Measurements from ENCODE around the gene CEACAM8. TPM values are rescaled to one million over a fixed set of nuclear protein-coding genes. Genes with fewer than 3 reads are reported as not detected.

Gene CEACAM8
- total RNA-seq, 1 experiment from 2014 or later, result not detected

DNA sequence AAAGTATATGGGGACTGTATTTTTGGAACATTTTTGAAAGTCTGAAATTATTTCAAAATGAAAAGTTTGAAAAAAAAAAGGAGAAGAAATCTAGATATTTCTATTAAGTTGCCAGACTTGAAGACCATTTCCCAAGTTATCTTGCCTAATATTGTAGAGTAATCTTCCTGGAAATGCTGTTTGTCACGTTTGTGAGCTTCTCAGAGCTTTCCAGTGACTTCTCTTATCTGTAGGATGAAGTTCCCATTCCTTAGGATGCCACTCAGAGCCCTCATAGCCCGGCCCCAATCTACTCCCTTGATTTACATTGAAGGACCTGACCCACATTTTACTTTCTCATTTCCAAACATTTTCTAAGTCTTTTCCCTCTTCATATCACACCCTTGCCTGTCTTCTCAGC is 23.6 kb downstream of the CEACAM8 start:
- intact Hi-C loops (cut with micrococcal nuclease; ENCODE audit: unreplicated experiment), result no loop called here

DNA sequence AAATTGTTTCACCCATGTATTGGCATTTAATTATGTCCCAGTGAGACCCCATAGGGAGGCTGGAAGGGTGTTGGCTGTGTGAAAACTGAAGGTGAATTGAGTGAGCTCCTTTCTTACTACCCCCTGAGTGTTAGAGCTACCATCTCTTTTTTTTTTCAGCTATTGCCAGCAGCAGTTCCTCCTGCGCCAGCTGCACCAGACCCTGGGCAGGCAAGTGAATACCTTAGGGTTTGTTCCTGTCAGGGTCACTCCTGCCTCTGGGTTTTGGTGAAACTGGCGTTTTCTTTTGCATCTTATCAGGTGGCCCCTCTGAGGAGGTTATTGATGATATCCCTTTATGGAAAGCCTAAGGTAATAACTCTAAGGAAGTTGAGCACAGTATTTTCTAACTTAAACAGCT is 25.5 kb downstream of the CEACAM8 start:
- Histone ChIP-seq H3K36me3 (ENCODE audit: control insufficient read depth, insufficient read depth, low read length) (no peaks in the 10 kb centered on the region), H3K4me1 (ENCODE audit: control insufficient read depth, insufficient read depth, low read length) (no peaks in the 10 kb centered on the region), H3K27ac (ENCODE audit: low read length) (no peak overlapping the region), H3K4me3 (ENCODE audit: low read depth in 2 of 2, low read length in 2 of 2) (no peak overlapping the region), H3K9me3 (ENCODE audit: control insufficient read depth, insufficient read depth, low read depth, low read length) (no peaks in the 10 kb centered on the region), H3K27me3 (ENCODE audit: control insufficient read depth, insufficient read depth, low read length) (no peaks in the 10 kb centered on the region; the same call in 1 of the 2 replicates)
- in situ Hi-C loops (cut with HindIII; ENCODE audit: low pct_unique_long_range_greater_than_20kb, low sequenced_read_pairs) (no loop called here), intact Hi-C loops (cut with micrococcal nuclease; ENCODE audit: unreplicated experiment) (no loop called here)
- DNase-seq (ENCODE audit: low read depth, low spot score) (no peak), ATAC-seq (no peak)
- no TSS peak for BruUV-seq (replicated peaks)
- CTCF ChIA-PET, result no interaction called here
- POLR2A ChIA-PET, result no interaction called here
- TF ChIP-seq TCF7L2 (IDR thresholded peaks at IDR 0.05; ENCODE audit: low read depth, low read length), result no peak

More for the DNA sequence above, 23.6 kb downstream of the CEACAM8 start:
- ATAC-seq, result no peak
- H3K36me3 ChIP-seq (ENCODE audit: control insufficient read depth, insufficient read depth, low read length), result no peaks in the 10 kb centered on the region
- DNase-seq (ENCODE audit: low read depth, low spot score), result no peak
- ChIA-PET CTCF (no interaction called here), POLR2A (no interaction called here)
- in situ Hi-C loops (cut with HindIII; ENCODE audit: low pct_unique_long_range_greater_than_20kb, low sequenced_read_pairs), result no loop called here
- no peaks in the 10 kb centered on the region for H3K9me3 ChIP-seq (ENCODE audit: control insufficient read depth, insufficient read depth, low read depth, low read length)
- BruUV-seq (replicated peaks), result no TSS peak
- no peak overlapping the region for H3K4me3 ChIP-seq (ENCODE audit: low read depth in 2 of 2, low read length in 2 of 2)
- no peak overlapping the region for H3K27ac ChIP-seq (ENCODE audit: low read length)
- no peaks in the 10 kb centered on the region; the same call in 1 of the 2 replicates for H3K27me3 ChIP-seq (ENCODE audit: control insufficient read depth, insufficient read depth, low read length)
- no peaks in the 10 kb centered on the region for H3K4me1 ChIP-seq (ENCODE audit: control insufficient read depth, insufficient read depth, low read length)
- TF ChIP-seq, protein P1, sequence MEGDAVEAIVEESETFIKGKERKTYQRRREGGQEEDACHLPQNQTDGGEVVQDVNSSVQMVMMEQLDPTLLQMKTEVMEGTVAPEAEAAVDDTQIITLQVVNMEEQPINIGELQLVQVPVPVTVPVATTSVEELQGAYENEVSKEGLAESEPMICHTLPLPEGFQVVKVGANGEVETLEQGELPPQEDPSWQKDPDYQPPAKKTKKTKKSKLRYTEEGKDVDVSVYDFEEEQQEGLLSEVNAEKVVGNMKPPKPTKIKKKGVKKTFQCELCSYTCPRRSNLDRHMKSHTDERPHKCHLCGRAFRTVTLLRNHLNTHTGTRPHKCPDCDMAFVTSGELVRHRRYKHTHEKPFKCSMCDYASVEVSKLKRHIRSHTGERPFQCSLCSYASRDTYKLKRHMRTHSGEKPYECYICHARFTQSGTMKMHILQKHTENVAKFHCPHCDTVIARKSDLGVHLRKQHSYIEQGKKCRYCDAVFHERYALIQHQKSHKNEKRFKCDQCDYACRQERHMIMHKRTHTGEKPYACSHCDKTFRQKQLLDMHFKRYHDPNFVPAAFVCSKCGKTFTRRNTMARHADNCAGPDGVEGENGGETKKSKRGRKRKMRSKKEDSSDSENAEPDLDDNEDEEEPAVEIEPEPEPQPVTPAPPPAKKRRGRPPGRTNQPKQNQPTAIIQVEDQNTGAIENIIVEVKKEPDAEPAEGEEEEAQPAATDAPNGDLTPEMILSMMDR (IDR thresholded peaks at IDR 0.05), result no peak
- TF ChIP-seq SIN3A (IDR thresholded peaks at IDR 0.05; ENCODE audit: borderline replicate concordance, insufficient read depth, low read depth, low read length), result no peak
- TF ChIP-seq POLR2AphosphoS5 (IDR thresholded peaks at IDR 0.05; ENCODE audit: low read depth, low read length), result no peak
- TF ChIP-seq TCF7L2 (IDR thresholded peaks at IDR 0.05; ENCODE audit: low read depth, low read length), result no peak
- TF ChIP-seq, protein P2, sequence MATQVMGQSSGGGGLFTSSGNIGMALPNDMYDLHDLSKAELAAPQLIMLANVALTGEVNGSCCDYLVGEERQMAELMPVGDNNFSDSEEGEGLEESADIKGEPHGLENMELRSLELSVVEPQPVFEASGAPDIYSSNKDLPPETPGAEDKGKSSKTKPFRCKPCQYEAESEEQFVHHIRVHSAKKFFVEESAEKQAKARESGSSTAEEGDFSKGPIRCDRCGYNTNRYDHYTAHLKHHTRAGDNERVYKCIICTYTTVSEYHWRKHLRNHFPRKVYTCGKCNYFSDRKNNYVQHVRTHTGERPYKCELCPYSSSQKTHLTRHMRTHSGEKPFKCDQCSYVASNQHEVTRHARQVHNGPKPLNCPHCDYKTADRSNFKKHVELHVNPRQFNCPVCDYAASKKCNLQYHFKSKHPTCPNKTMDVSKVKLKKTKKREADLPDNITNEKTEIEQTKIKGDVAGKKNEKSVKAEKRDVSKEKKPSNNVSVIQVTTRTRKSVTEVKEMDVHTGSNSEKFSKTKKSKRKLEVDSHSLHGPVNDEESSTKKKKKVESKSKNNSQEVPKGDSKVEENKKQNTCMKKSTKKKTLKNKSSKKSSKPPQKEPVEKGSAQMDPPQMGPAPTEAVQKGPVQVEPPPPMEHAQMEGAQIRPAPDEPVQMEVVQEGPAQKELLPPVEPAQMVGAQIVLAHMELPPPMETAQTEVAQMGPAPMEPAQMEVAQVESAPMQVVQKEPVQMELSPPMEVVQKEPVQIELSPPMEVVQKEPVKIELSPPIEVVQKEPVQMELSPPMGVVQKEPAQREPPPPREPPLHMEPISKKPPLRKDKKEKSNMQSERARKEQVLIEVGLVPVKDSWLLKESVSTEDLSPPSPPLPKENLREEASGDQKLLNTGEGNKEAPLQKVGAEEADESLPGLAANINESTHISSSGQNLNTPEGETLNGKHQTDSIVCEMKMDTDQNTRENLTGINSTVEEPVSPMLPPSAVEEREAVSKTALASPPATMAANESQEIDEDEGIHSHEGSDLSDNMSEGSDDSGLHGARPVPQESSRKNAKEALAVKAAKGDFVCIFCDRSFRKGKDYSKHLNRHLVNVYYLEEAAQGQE (IDR thresholded peaks at IDR 0.05; ENCODE audit: insufficient read depth in 1 of 2, low read depth in 2 of 2, low read length in 1 of 2), result no peak

DNA sequence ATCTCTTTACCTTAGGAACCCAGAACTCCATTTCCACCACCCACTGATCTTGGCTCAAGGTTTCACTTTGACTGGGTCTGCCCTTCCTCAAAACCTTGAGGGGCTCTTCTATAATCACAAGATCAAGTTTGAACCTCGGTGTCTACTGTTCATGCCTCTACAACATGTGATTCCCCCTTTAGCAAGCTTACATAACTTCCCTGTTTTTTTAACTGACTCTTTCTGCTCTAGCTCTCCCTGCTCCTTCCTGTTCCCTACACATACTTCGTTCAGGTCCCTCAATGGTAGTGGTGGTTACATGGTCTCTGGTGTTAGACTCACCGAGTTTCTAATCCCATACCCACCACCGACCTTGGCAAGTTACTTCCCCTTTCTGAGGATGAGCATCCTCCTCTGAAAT is 26.7 kb downstream of the CEACAM8 start:
- BruUV-seq (replicated peaks), result no TSS peak
- ATAC-seq, result no peak
- no peak for DNase-seq (ENCODE audit: low read depth, low spot score)
- no peak overlapping the region for H3K27ac ChIP-seq (ENCODE audit: low read length)
- CTCF ChIA-PET, result no interaction called here
- no peaks in the 10 kb centered on the region for H3K36me3 ChIP-seq (ENCODE audit: control insufficient read depth, insufficient read depth, low read length)
- no peaks in the 10 kb centered on the region for H3K4me1 ChIP-seq (ENCODE audit: control insufficient read depth, insufficient read depth, low read length)
- H3K27me3 ChIP-seq (ENCODE audit: control insufficient read depth, insufficient read depth, low read length), result no peaks in the 10 kb centered on the region
- no peak overlapping the region for H3K4me3 ChIP-seq (ENCODE audit: low read depth in 2 of 2, low read length in 2 of 2)
- no peaks in the 10 kb centered on the region for H3K9me3 ChIP-seq (ENCODE audit: control insufficient read depth, insufficient read depth, low read depth, low read length)
- TF ChIP-seq TCF7L2 (IDR thresholded peaks at IDR 0.05; ENCODE audit: low read depth, low read length) (no peak), POLR2AphosphoS5 (IDR thresholded peaks at IDR 0.05; ENCODE audit: low read depth, low read length) (no peak)
- TF ChIP-seq, protein P1 (IDR thresholded peaks at IDR 0.05), result no peak
- intact Hi-C loops (cut with micrococcal nuclease; ENCODE audit: unreplicated experiment), result no loop called here
- POLR2A ChIA-PET, result no interaction called here
- in situ Hi-C loops (cut with HindIII; ENCODE audit: low pct_unique_long_range_greater_than_20kb, low sequenced_read_pairs), result no loop called here

Measured in Panc1 (cell line).